Endodermal cell (in vitro differentiated cells): ENCODE measurements around the gene HSPG2. TPM values are rescaled to one million over a fixed set of nuclear protein-coding genes. Genes with fewer than 3 reads are reported as not detected.

Experiments used
- DNase-seq: peaks from one replicate; pipeline ENCODE4 v3.0.0-alpha.2; 2017
- H3K27ac ChIP-seq: 2 replicates; pipeline ENCODE4 v1.5.1; 2013; ENCODE audit warnings: mild to moderate bottlenecking, low read depth, low read length, moderate library complexity
- H3K27me3 ChIP-seq: 2 replicates; pipeline ENCODE4 v1.6.1; 2013; ENCODE audit warnings: mild to moderate bottlenecking, low read length, moderate library complexity; ENCODE audit not compliant: insufficient read depth, control insufficient read depth, poor library complexity, severe bottlenecking
- H3K36me3 ChIP-seq: 2 replicates; pipeline ENCODE4 v1.7.0; 2013; ENCODE audit warnings: mild to moderate bottlenecking, low read length, moderate library complexity; ENCODE audit not compliant: control insufficient read depth, insufficient read depth
- H3K4me1 ChIP-seq: one replicate; pipeline ENCODE4 v1.7.0; 2013; ENCODE audit warnings: low read length; ENCODE audit not compliant: control insufficient read depth, insufficient read depth
- H3K4me3 ChIP-seq: 2 replicates; pipeline ENCODE4 v1.5.1; 2013; ENCODE audit warnings: mild to moderate bottlenecking, low read length, moderate library complexity
- H3K9ac ChIP-seq: 2 replicates; pipeline ENCODE4 v1.6.1; 2013; ENCODE audit warnings: mild to moderate bottlenecking, low read length, moderate library complexity; ENCODE audit not compliant: poor library complexity, severe bottlenecking; ENCODE audit errors: extremely low read depth
- H3K9me3 ChIP-seq: 2 replicates; pipeline ENCODE4 v1.6.1; 2013; ENCODE audit warnings: mild to moderate bottlenecking, low read length, moderate library complexity; ENCODE audit not compliant: control insufficient read depth
- H3K27ac Mint-ChIP-seq: 2 replicates; pipeline ENCODE4 v1.8.0; 2020; ENCODE audit warnings: mixed read lengths
- H3K27me3 Mint-ChIP-seq: 2 replicates; pipeline ENCODE4 v1.8.0; 2021; ENCODE audit warnings: mild to moderate bottlenecking, mixed read lengths; ENCODE audit not compliant: insufficient read depth
- H3K36me3 Mint-ChIP-seq: 2 replicates; pipeline ENCODE4 v1.8.0; 2020; ENCODE audit warnings: low read depth, mixed read lengths
- H3K4me1 Mint-ChIP-seq: 2 replicates; pipeline ENCODE4 v1.8.0; 2020; ENCODE audit warnings: mixed read lengths
- H3K4me3 Mint-ChIP-seq: 2 replicates; pipeline ENCODE4 v1.8.0; 2020; ENCODE audit warnings: mild to moderate bottlenecking, moderate library complexity, mixed read lengths
- H3K9me3 Mint-ChIP-seq: 2 replicates; pipeline ENCODE4 v1.8.0; 2020; ENCODE audit warnings: mild to moderate bottlenecking, mixed read lengths
- WGBS, 2 experiments: methylation state at CpG; one replicate each; pipeline versions ENCODE4 v1.1.5 to v1.1.7; 2013; ENCODE audit warnings: missing lambda C conversion rate in 2 of 2, mixed read lengths in 1 of 2; ENCODE audit not compliant: insufficient coverage in 1 of 2, insufficient read length in 1 of 2; 5-methylcytosine and 5-hydroxymethylcytosine counted together
- total RNA-seq, 2 donors: library from RNA; stranded (reverse); fragmentation: NEBNext Ultra II Directional in 1 of 2; extraction: Animal tissue kit (Norgen Biotek cat#: 25700) in 1 of 2; gene quantifications; 2 replicates in 1 of 2; 3 replicates in 1 of 2; pipeline ENCODE4 v1.2.1, GENCODE V29; 2021
- TF ChIP-seq, protein P1 (sequence below): fragments of 200-600 bp; sonication (generic); conservative IDR thresholded peaks from 2 replicates; pipeline ENCODE4 v1.5.0; 2021; ENCODE audit warnings: antibody characterized with exemption, mild to moderate bottlenecking

The HSPG2 gene
- total RNA-seq, 2 donors from 2014 or later: 222 to 227 TPM

DNA sequence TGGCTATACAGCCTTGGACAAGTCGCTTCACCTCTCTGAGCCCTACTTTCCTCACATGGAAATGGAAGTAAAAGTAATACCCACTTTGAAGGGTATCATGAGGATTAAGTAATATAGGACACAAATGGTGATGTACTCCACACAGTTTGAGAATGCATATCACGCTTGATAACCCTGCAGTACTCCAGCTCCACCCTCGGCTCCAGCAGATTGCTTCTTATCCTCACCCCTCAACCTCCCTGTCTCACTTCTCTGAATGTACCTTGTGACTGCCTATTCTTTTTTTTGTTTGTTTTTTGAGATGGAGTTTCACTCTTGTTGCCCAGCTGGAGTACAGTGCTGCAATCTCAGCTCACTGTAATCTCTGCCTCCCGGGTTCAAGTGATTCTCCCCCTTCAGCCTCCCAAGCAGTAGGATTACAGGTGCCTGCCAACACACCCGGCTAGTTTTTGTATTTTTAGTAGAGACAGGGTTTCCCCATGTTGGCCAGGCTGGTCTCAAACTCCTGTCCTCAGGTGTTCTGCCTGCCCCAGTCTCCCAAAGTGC lies 69.6 kb downstream of the HSPG2 start:
- no peak for DNase-seq
- no peak overlapping the region for H3K27ac Mint-ChIP-seq
- H3K4me3 ChIP-seq: no peak overlapping the region
- TF ChIP-seq, protein P1, sequence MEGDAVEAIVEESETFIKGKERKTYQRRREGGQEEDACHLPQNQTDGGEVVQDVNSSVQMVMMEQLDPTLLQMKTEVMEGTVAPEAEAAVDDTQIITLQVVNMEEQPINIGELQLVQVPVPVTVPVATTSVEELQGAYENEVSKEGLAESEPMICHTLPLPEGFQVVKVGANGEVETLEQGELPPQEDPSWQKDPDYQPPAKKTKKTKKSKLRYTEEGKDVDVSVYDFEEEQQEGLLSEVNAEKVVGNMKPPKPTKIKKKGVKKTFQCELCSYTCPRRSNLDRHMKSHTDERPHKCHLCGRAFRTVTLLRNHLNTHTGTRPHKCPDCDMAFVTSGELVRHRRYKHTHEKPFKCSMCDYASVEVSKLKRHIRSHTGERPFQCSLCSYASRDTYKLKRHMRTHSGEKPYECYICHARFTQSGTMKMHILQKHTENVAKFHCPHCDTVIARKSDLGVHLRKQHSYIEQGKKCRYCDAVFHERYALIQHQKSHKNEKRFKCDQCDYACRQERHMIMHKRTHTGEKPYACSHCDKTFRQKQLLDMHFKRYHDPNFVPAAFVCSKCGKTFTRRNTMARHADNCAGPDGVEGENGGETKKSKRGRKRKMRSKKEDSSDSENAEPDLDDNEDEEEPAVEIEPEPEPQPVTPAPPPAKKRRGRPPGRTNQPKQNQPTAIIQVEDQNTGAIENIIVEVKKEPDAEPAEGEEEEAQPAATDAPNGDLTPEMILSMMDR: no peak
- WGBS, 2 experiments: 91 to 93% methylated on average over 2 to 5 of the region's 5 CpGs
- H3K4me1 Mint-ChIP-seq: peaks cover 18% of the 10 kb centered on the region
- no peaks in the 10 kb centered on the region for H3K27me3 Mint-ChIP-seq
- peaks cover 50% of the 10 kb centered on the region for H3K36me3 Mint-ChIP-seq
- H3K4me3 Mint-ChIP-seq: no peak overlapping the region
- H3K9me3 Mint-ChIP-seq: no peaks in the 10 kb centered on the region
- no peaks in the 10 kb centered on the region for H3K27me3 ChIP-seq
- H3K9me3 ChIP-seq: peaks cover 4% of the 10 kb centered on the region
- peaks cover 3% of the 10 kb centered on the region for H3K4me1 ChIP-seq
- H3K27ac ChIP-seq: no peak overlapping the region
- H3K9ac ChIP-seq: no peak overlapping the region
- H3K36me3 ChIP-seq: peaks cover 69% of the 10 kb centered on the region

DNA sequence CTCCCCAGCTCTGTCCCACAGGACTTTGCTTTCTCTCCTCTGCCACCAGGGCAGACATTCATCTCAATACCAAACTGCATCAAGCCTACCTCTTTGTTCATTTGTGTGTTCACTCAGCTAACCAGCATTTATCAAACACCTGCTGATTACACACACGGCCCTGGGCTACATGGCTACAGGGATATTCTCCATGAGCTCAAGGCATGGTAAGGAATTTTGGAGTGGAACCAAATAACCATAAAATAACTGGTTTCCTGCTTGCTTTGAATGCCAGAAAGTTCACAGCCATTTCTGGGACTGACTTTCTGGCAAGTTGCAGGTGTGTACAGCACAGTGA lies 70.4 kb downstream of the HSPG2 start:
- Histone ChIP-seq H3K27ac (no peak overlapping the region), H3K4me1 (peaks cover 3% of the 10 kb centered on the region), H3K4me3 (no peak overlapping the region), H3K27me3 (no peaks in the 10 kb centered on the region), H3K36me3 (peaks cover 70% of the 10 kb centered on the region), H3K9ac (no peak overlapping the region), H3K9me3 (peaks cover 9% of the 10 kb centered on the region)
- Mint-ChIP-seq H3K36me3 (peaks cover 49% of the 10 kb centered on the region), H3K9me3 (peaks cover 5% of the 10 kb centered on the region), H3K27me3 (no peaks in the 10 kb centered on the region), H3K4me3 (no peak overlapping the region), H3K4me1 (peaks cover 18% of the 10 kb centered on the region), H3K27ac (peak overlapping the region; percentile 67)
- WGBS, 2 experiments: 78 to 90% methylated on average over 1 of the region's 1 CpG
- TF ChIP-seq, protein P1: no peak
- no peak for DNase-seq

DNA sequence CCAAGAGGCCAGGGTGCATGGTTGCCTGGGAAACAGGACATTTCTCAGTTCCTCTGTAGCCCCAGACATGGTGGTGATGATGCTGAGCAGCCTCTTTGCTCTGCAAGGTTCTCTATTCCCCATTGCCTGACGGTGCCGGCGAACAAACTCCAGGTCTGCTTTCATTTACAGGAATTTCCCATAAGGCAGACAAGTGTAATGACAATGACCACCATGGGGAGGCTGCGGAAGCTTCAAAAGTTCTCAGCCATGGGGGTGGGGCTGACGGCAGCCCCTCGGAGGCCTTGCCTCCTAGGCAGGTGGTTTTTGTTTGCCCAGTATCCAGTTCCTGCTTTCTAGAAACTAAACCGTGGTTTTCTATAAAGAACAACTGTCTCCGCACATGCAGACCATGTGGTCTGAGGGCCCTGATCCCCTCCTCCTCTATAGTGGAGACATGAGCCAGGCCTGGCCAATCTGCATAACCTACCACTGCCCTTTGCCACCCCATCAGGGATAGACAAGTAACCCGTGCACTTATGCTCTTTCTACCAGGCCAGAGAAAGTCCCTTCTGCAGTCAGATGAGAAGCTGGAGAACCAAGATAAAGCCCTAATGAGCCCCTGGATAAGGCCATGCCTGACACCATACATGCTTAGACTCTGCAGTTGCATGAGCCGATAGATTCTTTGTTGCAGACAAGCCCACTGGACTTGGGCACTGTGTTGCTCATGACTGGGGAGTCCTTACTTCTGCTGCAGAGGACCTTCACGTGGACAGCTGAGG lies 71.0 kb downstream of the HSPG2 start:
- WGBS, 2 experiments: 58 to 62% methylated on average over 11 of the region's 11 CpGs
- Mint-ChIP-seq H3K9me3 (peaks cover 8% of the 10 kb centered on the region), H3K27ac (peak overlapping the region; percentile 67), H3K4me1 (peaks cover 18% of the 10 kb centered on the region), H3K27me3 (no peaks in the 10 kb centered on the region), H3K4me3 (no peak overlapping the region), H3K36me3 (peaks cover 51% of the 10 kb centered on the region)
- peaks cover 3% of the 10 kb centered on the region for H3K4me1 ChIP-seq
- TF ChIP-seq, protein P1: peak; percentile 63
- H3K9me3 ChIP-seq: peaks cover 14% of the 10 kb centered on the region
- H3K27ac ChIP-seq: peak overlapping the region; percentile 39
- no peak overlapping the region for H3K9ac ChIP-seq
- H3K27me3 ChIP-seq: no peaks in the 10 kb centered on the region
- peaks cover 70% of the 10 kb centered on the region for H3K36me3 ChIP-seq
- peak; percentile 84 for DNase-seq
- no peak overlapping the region for H3K4me3 ChIP-seq
